ENCODE results near the gene NEO1.
"Not testable (repeated sequence)": the region's sequence is repeated elsewhere in the genome, so short reads cannot be mapped to it uniquely, and the experiment has no call there.

Gene NEO1

DNA sequence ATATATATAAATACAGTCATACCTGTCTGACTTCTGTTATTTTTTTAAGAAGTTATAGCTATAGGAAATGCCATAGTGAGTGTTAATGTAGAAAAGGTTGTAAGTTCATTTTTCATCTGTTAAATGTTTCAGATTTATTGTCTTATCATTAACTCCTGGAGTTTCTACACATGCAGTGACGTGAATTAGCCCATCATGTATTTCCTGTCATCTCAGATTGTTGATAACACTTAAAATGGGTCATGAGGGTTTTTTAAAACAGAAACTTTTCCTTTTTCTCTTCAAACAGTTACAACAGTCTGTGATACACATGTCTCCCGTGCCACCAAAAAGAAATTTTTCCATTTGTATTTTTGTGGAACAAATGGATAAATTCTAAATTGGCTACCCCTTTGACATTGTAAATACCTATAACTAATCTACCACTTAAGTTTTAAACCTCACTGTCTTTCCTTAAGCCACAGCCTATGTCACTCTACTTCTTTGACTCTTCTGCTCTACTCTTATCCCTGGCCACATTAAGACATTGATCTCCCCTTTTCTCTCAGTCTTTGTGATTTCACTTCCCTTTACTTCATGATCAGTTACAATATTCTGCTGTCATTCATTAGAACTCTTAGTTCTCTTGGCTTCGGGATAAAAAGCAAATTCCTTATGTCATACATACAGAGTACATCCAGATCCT lies 89.1 kb downstream of the NEO1 start:
- Mint-ChIP-seq H3K27me3 (no peaks in the 10 kb centered on the region), H3K36me3 (ENCODE audit: insufficient read depth) (peaks cover 1% of the 10 kb centered on the region), H3K9me3 (no peaks in the 10 kb centered on the region), H3K27ac (ENCODE audit: low read depth) (peak overlapping the region; percentile 0), H3K4me3 (no peak overlapping the region), H3K4me1 (no peaks in the 10 kb centered on the region)
- DNase-seq (ENCODE audit: low spot score in 2 of 2): no peak
- ATAC-seq (replicated peaks; ENCODE audit: extremely low read depth, poor library complexity, severe bottlenecking): peak; percentile 58

DNA sequence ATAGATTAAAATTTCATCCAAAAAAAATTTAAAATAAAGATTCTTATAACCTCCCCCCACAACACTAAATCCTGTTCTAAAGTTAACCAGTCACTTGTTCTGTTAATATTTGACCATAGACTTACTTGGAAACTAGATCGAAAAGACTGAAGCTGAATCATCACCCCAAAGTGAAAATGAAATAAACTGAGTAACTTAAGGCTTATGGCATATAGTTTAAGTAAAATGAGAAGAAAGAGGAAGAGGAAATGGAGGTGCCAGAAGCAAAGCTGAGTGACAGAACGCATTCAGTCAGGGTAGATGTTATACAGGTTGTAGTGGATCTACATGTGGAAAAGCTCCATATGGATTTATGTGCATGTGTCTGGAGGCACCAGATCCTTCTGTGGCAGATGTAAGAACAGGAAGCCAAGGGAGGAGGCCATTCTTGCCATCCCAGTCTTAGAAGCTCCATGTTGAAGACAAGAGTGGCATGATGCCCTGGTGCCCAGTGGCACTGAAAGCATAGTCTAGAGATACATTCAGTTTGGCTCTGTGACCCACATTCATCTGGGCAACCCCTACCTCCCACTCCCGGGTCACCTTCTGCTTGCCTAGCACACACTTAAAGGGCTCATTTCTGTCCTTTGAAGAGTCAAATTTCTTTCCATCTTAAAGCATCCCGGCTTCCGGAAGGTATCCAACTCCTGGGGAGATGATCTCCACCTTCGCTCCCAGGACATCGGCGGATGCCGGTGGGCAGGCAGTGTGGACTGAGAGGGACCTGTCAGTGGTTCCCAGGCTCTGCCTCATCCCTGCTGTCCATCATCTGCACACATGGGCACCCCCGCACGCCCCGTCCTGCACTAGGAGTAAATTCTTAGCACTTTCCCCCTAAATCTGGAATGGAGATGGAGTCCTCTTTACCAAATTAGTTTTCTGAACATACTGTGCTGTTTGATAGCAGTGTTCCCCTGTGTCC lies 90.8 kb downstream of the NEO1 start:
- Mint-ChIP-seq H3K27me3 (no peaks in the 10 kb centered on the region), H3K9me3 (no peaks in the 10 kb centered on the region), H3K4me1 (no peaks in the 10 kb centered on the region), H3K4me3 (no peak overlapping the region), H3K27ac (ENCODE audit: low read depth) (no peak overlapping the region), H3K36me3 (ENCODE audit: insufficient read depth) (peaks cover 1% of the 10 kb centered on the region)
- DNase-seq (ENCODE audit: low spot score in 2 of 2) (no peak), ATAC-seq (replicated peaks; ENCODE audit: extremely low read depth, poor library complexity, severe bottlenecking) (no peak)

- Mint-ChIP-seq H3K36me3 (ENCODE audit: insufficient read depth) (peaks cover 1% of the 10 kb centered on the region), H3K4me1 (no peaks in the 10 kb centered on the region), H3K9me3 (no peaks in the 10 kb centered on the region), H3K27ac (ENCODE audit: low read depth) (no peak overlapping the region), H3K4me3 (no peak overlapping the region), H3K27me3 (no peaks in the 10 kb centered on the region)
- no peak for DNase-seq (ENCODE audit: low spot score in 2 of 2)
- no peak for ATAC-seq (replicated peaks; ENCODE audit: extremely low read depth, poor library complexity, severe bottlenecking)
Observed at GRCh38 chr15:73143763-73144155, 91.5 kb downstream of the NEO1 start.

DNA sequence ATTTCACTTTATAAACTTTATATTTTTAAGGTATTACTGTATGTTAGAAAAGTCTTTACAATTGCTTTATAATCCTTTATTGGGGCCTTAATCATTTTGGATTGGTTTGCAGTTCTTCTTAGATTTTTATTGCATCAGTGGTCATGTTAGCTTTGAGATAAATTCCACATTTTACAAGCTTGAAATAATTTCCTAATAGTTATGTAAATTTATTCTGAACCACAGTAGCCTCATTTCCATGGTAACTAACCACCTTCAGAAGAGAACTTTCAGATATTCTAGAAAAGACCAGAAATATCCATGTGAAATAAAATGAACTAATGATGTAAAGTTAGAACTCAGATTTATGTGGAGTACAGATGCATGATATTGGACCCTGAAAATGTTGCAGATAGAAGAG lies 94.2 kb downstream of the NEO1 start:
- H3K27ac Mint-ChIP-seq (ENCODE audit: low read depth): no peak overlapping the region
- H3K4me1 Mint-ChIP-seq: no peaks in the 10 kb centered on the region
- peaks cover 1% of the 10 kb centered on the region for H3K36me3 Mint-ChIP-seq (ENCODE audit: insufficient read depth)
- ATAC-seq (replicated peaks; ENCODE audit: extremely low read depth, poor library complexity, severe bottlenecking) (no peak), DNase-seq (ENCODE audit: low spot score in 2 of 2) (no peak)
- no peaks in the 10 kb centered on the region for H3K27me3 Mint-ChIP-seq
- no peak overlapping the region for H3K4me3 Mint-ChIP-seq
- no peaks in the 10 kb centered on the region for H3K9me3 Mint-ChIP-seq

GRCh38 chr15:73150831-73151230 lies 98.6 kb downstream of the NEO1 start:
- Mint-ChIP-seq H3K4me3 (no peak overlapping the region), H3K4me1 (no peaks in the 10 kb centered on the region), H3K9me3 (peaks cover 10% of the 10 kb centered on the region), H3K36me3 (ENCODE audit: insufficient read depth) (no peaks in the 10 kb centered on the region), H3K27me3 (no peaks in the 10 kb centered on the region), H3K27ac (ENCODE audit: low read depth) (no peak overlapping the region)
- DNase-seq (ENCODE audit: low spot score in 2 of 2) (no peak), ATAC-seq (replicated peaks; ENCODE audit: extremely low read depth, poor library complexity, severe bottlenecking) (no peak)

DNA sequence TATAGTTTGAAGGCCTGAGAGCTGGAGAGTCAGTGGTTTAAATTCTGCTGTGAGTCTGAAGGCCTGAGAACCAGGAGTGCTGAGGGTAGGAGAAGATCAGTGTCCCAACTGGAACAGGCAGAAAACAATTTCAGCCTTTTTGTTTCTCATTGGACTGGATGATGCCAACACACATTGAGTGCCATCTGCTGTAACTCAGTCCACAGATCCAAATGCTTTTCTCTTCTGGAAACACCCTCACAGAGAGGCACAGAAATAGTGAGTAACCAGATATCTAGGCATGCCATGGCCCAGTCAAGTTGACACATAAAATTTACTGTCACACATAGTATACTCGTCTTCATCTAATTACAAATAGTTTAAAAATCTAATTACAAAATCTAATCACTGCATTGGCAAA lies 100.8 kb downstream of the NEO1 start:
- H3K4me1 Mint-ChIP-seq: no peaks in the 10 kb centered on the region
- ATAC-seq (replicated peaks; ENCODE audit: extremely low read depth, poor library complexity, severe bottlenecking): no peak
- H3K36me3 Mint-ChIP-seq (ENCODE audit: insufficient read depth): no peaks in the 10 kb centered on the region
- no peak for DNase-seq (ENCODE audit: low spot score in 2 of 2)
- peaks cover 14% of the 10 kb centered on the region for H3K9me3 Mint-ChIP-seq
- H3K27ac Mint-ChIP-seq (ENCODE audit: low read depth): no peak overlapping the region
- H3K27me3 Mint-ChIP-seq: no peaks in the 10 kb centered on the region
- no peak overlapping the region for H3K4me3 Mint-ChIP-seq

DNA sequence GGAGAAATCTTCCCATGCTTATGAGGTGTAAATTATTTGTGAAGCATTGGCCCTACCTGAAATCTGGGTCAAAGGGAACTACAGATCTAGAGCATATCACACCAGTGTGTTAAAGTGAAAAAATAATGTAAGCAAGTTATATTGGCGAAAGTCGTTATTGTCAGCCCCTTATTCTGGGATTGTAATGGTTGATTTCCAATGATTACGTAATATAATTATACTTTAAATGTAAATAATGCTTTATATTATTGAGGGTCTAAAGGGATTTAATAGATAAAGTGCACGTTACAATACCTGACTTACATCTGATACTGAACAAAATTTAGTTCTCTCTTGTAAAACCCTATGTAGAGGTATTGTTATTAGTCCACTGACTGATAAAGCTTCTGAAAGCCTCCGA lies 101.2 kb downstream of the NEO1 start:
- no peak overlapping the region for H3K27ac Mint-ChIP-seq (ENCODE audit: low read depth)
- no peaks in the 10 kb centered on the region for H3K4me1 Mint-ChIP-seq
- DNase-seq (ENCODE audit: low spot score in 2 of 2) (no peak), ATAC-seq (replicated peaks; ENCODE audit: extremely low read depth, poor library complexity, severe bottlenecking) (no peak)
- H3K9me3 Mint-ChIP-seq: peaks cover 14% of the 10 kb centered on the region
- H3K4me3 Mint-ChIP-seq: no peak overlapping the region
- no peaks in the 10 kb centered on the region for H3K36me3 Mint-ChIP-seq (ENCODE audit: insufficient read depth)
- no peaks in the 10 kb centered on the region for H3K27me3 Mint-ChIP-seq

DNA sequence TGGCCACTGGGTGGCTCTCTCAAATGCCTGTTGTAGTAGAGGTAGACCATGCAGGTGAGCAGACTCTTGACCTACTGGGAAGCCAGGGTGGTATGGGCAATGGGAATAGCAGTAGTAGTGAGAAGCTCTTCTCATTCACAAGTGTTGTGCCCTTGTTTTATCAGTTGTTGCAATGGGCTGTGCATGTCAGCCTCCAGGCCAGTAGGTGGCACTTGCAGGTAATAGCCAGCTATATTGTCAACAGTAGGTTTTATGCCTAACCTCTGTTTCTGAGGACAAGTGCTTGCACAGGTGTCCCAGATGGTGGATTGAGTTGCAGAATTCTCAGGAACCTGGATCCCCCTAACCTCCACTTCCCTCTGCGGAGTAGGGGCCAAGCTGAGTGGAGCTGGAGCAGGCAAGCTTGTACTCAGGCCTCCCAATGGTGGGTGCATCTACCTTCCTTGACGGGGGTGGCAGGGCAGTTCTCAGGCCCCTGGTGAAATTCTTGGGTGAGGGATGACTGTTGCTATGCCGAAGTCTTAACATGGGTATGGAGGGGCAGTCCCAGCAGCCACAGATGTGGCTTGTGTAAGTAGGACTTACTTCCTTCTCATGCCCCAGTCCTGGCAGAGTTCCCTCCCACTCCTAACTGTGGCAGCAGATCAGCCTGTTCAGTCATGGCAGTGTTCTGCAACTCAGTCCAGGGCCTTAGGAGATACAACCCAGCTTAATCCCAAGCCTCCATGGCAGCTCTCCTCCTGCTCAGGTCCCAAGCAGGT lies 104.3 kb downstream of the NEO1 start:
- DNase-seq (ENCODE audit: low spot score in 2 of 2) (no peak), ATAC-seq (replicated peaks; ENCODE audit: extremely low read depth, poor library complexity, severe bottlenecking) (no peak)
- no peaks in the 10 kb centered on the region for H3K4me1 Mint-ChIP-seq
- H3K27ac Mint-ChIP-seq (ENCODE audit: low read depth): no peak overlapping the region
- no peak overlapping the region for H3K4me3 Mint-ChIP-seq
- H3K36me3 Mint-ChIP-seq (ENCODE audit: insufficient read depth): no peaks in the 10 kb centered on the region
- peaks cover 14% of the 10 kb centered on the region for H3K9me3 Mint-ChIP-seq
- no peaks in the 10 kb centered on the region for H3K27me3 Mint-ChIP-seq

- Mint-ChIP-seq H3K9me3 (peaks cover 5% of the 10 kb centered on the region), H3K4me1 (no peaks in the 10 kb centered on the region), H3K27me3 (no peaks in the 10 kb centered on the region), H3K27ac (ENCODE audit: low read depth) (no peak overlapping the region), H3K4me3 (no peak overlapping the region), H3K36me3 (ENCODE audit: insufficient read depth) (peaks cover 4% of the 10 kb centered on the region)
- DNase-seq (ENCODE audit: low spot score in 2 of 2) (no peak), ATAC-seq (replicated peaks; ENCODE audit: extremely low read depth, poor library complexity, severe bottlenecking) (no peak)
Observed at GRCh38 chr15:73161546-73161945, 109.3 kb downstream of the NEO1 start.

- peaks cover 4% of the 10 kb centered on the region for H3K36me3 Mint-ChIP-seq (ENCODE audit: insufficient read depth)
- no peak overlapping the region for H3K4me3 Mint-ChIP-seq
- H3K27me3 Mint-ChIP-seq: no peaks in the 10 kb centered on the region
- ATAC-seq (replicated peaks; ENCODE audit: extremely low read depth, poor library complexity, severe bottlenecking) (no peak), DNase-seq (ENCODE audit: low spot score in 2 of 2) (no peak)
- peaks cover 5% of the 10 kb centered on the region for H3K9me3 Mint-ChIP-seq
- H3K4me1 Mint-ChIP-seq: no peaks in the 10 kb centered on the region
- no peak overlapping the region for H3K27ac Mint-ChIP-seq (ENCODE audit: low read depth)
Observed at GRCh38 chr15:73165435-73165834, 113.2 kb downstream of the NEO1 start.

GRCh38 chr15:73165844-73166243 lies 113.6 kb downstream of the NEO1 start:
- H3K4me3 Mint-ChIP-seq: no peak overlapping the region
- H3K9me3 Mint-ChIP-seq: peaks cover 5% of the 10 kb centered on the region
- H3K4me1 Mint-ChIP-seq: no peaks in the 10 kb centered on the region
- H3K27ac Mint-ChIP-seq (ENCODE audit: low read depth): no peak overlapping the region
- ATAC-seq (replicated peaks; ENCODE audit: extremely low read depth, poor library complexity, severe bottlenecking) (no peak), DNase-seq (ENCODE audit: low spot score in 2 of 2) (no peak)
- H3K27me3 Mint-ChIP-seq: no peaks in the 10 kb centered on the region
- peaks cover 4% of the 10 kb centered on the region for H3K36me3 Mint-ChIP-seq (ENCODE audit: insufficient read depth)

DNA sequence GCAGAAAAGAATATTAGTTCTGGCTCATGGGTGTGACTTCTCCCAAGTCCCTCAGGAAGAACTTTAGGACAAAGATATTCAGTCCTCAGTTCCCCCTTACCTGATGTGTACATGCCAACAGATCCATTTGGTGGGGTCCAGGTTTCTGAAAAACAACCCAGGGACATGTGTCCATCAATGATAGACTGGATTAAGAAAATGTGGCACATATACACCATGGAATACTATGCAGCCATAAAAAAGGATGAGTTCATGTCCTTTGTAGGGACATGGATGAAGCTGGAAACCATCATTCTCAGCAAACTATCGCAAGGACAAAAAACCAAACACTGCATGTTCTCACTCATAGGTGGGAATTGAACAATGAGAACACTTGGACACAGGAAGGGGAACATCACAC lies 114.4 kb downstream of the NEO1 start:
- not testable (repeated sequence) for DNase-seq (ENCODE audit: low spot score in 2 of 2); H3K4me1 Mint-ChIP-seq; H3K36me3 Mint-ChIP-seq (ENCODE audit: insufficient read depth); H3K4me3 Mint-ChIP-seq; H3K9me3 Mint-ChIP-seq; ATAC-seq (replicated peaks; ENCODE audit: extremely low read depth, poor library complexity, severe bottlenecking); H3K27me3 Mint-ChIP-seq; H3K27ac Mint-ChIP-seq (ENCODE audit: low read depth)
